CMK (cell line): ENCODE measurements around the gene GEMIN4.
"Not testable (repeated sequence)": the region's sequence is repeated elsewhere in the genome, so short reads cannot be mapped to it uniquely, and the experiment has no call there.

Experiments
- DNase-seq: peaks from one replicate; pipeline ENCODE4 v3.0.0-alpha.2; 2010; ENCODE audit warnings: low read depth

GEMIN4 gene

DNA sequence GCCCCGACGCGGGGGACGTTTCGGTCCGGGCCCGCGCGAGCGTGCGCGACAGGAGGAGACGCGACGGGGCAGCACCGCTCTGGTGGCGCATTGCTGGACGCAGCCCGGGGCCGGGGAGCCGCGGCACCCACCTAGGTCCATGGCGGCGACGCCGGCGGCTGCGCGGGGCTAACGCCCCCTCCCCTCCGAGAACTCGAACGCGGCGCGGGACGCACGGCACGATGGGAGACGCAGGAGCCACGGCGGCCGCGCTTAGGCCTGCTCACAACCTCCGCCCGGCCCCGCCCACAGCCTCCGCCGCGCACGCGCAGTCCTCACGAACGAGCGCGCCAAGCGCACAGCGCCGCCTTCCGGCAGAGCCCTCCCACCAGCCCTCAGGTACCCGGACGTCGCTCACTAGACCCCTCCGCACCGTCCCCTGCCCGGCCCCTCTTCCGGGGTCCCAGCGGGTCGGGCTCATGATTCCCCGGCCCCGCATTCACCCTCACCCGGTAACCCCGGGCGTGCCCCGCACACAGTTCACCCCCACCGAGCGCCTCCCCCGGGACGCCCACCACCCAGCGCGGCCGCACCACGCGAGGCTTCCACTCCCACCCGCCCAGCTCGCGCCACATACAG, at the start of gene GEMIN4:
GEMIN4 (minus strand) TSS at position 263 of the 618 bp plus-strand sequence; CDS start at position 141, 122 bp downstream.
- DNase-seq: peak; percentile 73

DNA sequence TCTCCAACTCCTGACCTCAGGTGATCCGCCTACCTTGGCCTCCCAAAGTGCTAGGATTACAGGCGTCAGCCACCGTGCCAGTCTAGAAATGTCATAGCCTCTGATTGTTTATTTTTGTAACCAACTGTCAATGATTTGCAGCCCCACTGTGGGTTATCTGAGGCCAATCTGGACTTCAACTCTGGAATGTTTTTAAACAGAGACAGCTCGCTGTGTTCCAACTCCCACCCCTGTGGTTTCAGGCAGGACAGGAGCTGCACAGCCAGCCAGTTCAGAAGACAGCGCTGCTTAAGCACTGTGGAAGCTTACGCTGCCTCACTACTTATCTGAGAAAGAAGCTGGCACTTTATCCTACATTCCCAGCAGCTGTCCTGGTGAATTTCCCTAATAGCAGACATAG, 49.6 kb upstream of the GEMIN4 start:
- no peak for DNase-seq

DNA sequence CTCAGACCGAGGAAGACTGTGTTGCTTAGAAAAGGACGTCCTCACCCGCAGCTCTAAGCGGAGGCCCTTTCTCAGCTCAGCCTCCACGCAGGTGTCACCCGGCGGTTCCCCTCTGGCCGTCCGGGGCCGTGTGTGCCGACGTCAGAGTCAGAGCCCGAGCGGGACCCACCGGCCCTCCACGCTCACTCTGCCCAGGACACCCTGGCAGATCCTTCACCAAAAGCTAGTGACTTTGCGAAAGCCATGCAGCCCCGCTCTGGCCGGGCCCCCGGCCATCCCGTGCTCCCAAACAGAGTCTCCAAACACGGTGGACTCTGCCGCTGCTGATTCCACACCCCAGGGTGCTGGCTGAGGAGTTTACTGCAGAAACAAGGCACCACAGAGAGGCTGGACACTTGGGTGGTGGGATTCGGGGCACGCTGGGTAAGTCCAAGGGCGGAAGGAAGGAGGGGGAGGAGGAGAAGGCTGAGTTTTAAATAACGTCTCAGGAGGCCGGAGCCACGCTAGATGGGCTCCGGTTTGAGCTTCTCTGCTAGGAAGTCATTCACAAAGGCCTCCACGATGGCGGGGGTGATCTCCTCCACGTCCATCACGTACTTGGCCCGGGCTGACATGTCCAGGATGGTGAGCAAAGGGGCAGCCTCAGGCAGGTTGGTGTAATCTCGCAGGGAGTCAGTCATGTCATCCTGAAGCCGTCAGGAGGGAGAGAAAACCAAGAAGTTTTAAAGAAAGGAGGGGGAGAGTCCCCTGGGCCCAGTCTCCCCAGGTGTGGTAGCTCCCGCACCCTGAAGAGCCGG, 48.6 kb upstream of the GEMIN4 start:
- no peak for DNase-seq

DNA sequence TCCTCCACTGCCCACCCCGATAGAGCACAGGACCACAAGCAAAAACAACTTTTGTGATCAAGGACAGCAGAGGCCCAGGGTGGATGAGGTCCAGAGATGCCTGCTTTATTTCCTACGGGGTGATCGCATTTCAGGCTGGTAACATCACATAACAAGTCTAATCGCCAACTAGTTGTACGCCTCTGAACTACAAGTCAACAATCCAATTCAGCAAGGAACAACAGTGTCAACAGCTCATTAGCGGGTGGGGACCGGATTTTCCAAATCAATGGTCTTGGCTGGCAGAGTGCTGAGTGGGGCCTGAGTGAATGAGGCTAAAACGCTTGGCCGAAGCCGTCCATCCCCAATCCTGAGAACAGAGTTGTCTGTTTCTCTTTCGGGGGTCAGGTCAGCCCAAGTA, 47.2 kb upstream of the GEMIN4 start:
- no peak for DNase-seq

DNA sequence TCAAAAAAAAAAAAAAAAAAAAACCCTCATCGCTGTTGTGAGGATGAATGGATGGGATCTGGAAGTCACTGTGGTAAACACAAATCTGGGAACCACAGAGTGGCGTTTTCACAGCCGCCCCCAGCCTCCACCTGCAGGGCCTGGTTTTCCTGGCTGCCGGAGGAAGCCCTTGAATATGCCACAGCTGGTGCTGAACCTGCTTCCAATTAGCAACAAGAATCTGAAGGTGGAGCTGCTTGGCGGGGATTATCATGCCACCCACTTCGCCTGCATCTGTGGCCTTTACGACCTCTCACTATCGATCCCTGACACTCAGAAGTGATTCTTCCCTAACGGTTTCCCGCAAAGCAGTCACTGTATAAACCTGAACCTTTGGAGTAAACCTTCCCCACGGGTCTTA, 46.2 kb upstream of the GEMIN4 start:
- no peak for DNase-seq

DNA sequence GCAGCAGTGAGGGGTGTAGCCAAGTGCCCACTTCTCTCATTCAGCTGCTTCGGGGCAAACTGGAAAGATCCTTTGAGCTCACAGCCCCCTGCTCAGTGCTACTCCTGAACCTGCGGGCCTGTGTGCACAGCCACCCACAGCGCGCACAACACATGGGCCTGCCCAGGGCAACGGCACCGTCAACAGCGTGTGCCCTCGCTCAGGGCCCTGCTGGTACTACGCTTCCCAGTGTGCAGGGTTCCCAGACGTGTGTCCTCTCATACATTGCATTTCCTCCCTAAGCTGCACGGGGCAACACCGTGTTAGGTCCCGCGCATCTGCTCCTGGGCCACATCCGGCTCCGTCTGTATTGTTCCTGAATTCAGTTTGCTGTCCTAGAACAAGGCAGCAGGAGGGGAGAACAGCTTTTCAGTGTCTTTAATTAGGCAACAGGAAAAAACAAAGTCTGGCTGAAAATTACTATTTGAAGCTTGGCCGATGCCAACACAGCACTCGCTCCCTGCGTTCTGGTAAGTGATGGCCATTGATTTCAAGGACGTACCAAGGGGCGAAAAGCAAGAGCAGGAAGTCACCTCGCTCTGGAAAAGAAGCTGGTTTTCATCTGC, 45.3 kb upstream of the GEMIN4 start:
- no peak for DNase-seq

DNA sequence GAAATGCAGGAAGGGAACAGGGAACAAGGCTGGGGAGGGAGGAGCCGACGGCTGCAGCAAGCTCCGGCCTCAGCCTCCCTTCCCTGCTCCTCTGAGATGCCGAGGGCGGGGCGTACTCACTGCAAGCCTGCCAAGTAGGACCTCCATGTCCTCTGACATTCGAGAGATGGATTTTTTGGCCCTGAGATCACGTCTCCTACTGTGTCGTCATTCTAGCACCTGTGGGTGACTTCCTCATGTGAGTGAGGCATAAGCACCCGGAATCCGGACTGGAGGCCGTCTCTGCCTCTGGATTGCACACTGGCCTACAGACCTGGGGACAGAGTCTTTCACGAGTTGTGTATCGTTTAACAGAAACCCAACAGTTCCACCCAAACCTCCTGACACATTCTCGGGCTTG, 44.5 kb upstream of the GEMIN4 start:
- no peak for DNase-seq

DNA sequence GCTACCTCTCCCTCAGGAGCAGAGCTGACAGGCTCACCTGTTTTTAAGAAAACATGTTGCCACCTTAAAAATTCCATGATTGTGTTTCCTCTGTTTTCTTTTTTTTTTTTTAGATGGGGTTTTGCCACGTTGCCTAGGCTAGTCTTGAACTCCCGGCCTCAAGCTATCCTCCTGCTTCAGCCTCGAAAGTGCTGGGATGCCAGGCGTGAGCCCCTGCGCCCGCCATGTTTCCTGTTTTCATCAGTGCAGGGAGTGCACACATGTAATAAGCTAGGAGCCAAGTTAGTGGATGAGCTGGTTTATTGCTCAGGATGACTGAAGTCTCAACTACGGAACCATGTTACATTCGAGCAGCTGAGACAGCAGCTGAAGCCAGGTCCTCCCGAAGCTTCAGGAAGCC, 43.7 kb upstream of the GEMIN4 start:
- no peak for DNase-seq

DNA sequence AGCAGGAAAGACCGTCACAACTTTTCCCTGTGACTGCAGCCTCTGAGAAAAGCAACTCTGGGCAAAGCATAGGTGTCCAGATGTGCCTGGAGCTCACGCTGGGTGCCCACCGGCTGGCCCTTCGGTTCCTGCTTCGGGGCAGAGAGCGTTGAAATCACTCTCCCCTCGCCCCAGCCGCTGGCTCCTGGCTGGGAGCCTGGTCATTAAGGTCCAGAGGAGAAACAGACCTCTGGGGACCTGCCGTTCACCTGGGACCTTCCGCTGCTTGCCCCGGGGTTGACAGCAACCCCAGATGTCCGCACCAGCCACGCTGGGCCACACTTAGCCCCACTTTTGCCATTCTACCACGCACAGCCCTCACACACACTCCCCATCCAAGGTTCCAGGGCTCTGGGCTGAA, 43.2 kb upstream of the GEMIN4 start:
- no peak for DNase-seq

DNA sequence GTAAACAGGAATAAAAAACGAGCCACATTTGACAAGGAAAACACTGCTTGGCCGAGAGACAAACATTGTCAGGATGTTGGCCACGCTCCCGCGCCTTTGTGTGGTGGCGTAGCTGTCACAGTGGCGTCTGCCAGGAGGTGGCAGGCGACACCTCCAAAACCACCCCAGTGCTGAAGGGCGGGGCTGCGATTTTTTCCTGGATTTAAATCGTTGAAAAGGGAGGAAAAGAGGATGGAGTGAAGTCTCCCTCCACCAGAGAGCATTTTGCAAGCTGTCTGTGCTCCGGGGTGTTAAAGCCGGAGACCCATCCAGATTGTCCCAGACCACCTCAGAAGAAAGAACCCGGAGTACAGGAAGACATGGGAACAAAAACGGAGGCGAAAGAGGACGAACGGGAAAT, 42.8 kb upstream of the GEMIN4 start:
- no peak for DNase-seq

DNA sequence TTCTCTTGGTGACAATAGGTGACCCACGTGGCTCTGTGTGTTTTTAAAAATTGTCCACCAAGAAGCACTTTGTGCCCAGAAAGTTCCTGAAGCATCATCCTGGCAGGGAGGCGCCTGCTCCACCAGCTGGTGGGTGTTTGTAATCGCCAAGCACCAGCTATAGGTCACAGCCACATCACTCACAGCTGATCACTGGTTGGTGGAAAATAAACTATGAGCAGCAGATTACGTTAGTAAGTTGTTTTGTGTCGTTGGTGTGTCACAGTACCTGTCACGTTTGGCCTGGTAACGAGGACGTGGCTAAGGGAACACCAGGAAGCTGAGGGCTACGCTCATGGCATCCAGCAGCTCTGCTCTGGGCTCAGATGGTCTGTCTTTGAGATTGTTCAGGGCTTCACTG, 40.2 kb upstream of the GEMIN4 start:
- no peak for DNase-seq

DNA sequence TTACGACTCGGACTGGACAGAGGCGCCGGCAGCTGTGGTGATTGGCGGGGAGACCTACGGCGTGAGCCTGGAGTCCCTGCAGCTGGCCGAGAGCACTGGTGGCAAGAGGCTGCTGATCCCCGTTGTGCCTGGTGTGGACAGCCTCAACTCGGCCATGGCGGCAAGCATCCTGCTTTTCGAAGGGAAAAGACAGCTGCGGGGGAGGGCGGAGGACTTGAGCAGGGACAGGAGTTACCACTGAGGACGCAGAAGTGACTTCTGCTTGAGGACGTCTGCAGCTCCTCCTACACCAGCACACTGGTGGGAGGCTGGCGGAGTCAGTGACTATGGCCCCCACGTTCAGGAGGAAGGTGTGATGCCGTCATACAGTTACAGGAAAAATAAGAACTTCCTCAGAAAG, 39.8 kb upstream of the GEMIN4 start:
- no peak for DNase-seq

DNA sequence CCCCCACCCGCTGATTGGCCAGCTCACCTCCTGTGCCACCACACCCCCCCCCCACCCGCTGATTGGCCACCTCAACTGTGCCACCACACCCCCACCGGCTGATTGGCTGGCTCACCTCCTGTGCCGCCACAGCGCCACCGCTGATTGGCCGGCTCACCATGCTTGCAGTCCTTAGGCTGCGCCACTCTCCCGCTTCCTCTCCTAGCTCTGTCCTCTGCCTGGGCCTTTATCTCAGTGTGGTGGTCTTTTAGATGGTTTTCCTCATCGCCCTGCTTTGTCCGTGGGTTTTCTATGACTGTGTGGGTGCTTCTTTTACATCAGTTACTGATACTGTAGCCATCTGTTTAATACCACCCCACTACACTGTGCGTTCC, 38.8 kb upstream of the GEMIN4 start:
- not testable (repeated sequence) for DNase-seq

DNA sequence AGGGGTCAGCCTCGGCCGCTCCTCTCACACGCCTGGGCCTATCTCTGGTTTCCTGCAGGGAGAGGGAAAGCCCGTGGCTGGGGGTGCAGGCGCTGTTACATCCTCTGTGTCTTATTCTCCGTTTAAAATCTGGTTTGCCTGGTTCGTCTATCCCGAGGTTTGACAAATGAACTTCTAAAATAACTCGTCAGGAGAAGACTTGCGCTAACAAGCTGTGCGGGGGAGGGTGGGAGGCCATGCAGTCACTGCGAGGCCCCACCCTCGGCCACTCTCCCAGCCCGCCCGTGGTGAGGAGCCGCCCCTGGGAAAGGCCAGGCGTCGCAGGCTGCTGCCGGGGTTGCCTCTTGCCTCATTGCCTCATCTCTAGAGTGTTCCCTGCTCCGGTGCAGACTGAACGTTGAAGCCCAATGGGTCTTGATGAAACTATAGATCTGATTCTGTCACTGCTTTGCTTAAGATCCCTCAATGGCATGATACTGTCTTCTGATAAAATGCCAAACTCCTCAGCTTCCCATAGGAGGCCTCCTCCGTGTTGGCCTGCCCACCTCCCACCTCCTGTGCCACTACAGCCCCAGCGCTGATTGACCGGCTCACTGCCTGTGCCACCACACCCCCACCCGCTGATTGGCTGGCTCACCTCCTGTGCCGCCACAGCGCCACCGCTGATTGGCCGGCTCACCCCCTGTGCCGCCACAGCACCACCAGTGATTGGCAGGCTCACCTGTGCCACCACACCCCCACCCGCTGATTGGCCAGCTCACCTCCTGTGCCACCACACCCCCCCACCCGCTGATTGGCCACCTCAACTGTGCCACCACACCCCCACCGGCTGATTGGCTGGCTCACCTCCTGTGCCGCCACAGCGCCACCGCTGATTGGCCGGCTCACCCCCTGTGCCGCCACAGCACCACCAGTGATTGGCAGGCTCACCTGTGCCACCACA, 38.1 kb upstream of the GEMIN4 start:
- not testable (repeated sequence) for DNase-seq

DNA sequence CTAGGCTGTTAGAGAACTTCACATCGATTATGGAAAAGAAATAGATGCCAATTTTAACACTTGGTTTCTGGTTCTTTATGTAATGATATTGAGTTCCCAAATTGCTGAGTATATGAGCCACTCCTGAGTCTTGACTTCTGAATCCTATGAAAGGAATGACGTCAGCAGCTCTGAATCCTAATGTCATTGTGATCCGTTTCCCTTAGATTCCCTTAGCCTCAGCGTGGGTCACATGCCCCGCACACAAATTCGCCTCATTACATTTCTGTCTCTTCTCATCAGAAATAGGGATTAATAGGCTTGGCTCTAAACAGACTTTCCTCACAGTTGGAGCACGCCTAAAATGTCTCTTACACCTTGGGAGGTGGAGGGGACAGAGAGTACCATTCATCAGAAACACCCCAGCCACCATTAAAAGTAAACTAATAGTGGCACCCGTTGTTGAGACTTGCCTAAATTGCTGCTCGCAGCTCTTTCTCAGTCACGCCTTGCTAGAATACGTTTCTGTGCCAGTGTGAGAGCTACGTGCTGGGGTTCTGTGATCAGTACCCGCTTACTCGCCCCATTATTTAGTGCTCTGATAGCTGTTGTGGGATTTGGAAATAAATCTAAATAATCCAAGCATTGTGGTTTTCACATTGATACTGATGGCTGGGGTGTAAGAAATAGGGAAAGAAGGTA, 37.2 kb upstream of the GEMIN4 start:
- no peak for DNase-seq

DNA sequence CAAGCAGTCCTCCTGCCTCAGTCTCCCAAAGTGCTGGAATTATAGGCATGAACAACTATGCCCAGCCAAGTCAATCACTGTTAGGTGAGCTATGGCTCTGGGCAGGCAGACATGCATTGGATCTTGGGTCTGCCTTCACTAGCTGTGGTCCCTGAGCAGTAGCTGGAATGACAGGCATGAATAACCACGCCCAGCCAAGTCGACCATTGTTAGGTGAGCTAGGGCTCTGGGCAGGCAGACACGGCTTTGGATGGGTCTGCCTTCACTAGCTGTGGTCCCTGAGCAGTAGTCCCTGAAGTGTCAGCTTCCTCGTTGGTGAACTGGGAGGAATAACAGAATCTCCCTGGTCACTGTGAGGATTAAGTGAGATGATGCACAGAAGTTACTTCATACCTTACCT, 36.5 kb upstream of the GEMIN4 start:
- DNase-seq: no peak

DNA sequence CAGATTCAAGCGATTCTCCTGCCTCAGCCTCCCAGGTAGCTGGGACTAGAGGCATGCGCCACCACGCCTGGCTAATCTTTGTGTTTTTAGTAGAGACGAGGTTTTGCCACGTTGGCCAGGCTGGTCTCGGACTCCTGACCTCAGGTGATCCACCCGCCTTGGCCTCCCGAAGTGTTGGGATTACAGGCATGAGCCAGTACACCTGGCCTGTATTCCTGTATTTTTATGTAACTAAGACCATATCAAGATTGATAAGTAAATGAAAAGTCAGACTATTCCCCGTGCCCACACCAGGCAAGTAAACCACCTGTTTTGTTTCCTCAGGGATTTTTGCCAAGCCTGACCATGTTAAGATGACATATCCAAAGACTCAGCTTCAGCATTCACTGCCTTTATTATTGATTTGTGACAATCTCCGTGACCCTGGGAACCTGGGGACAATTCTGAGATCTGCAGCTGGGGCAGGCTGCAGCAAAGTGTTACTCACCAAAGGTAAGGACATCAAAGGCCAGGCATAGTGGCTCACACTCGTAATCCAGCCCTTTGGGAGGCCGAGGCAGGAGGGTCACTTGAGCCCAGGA, 35.7 kb upstream of the GEMIN4 start:
- no peak for DNase-seq

DNA sequence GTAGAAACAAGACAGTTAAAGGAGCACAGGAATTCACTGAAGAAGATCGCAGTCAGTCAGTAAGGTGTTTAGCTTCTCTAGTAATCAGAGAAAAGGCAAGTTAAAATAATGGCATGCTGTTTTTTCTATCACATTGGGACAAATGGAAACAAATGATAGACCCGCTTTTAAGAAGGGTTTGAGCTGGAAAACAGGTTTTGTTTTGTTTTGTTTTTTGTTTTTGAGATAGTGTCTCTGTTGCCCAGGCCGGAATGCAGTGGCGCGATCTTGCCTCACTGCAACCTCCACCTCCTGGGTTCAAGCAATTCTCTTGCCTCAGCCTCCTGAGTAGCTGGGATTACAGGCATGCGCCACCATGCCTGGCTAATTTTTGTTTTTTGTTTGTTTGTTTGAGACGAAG, 33.8 kb upstream of the GEMIN4 start:
- DNase-seq: not testable (repeated sequence)

DNA sequence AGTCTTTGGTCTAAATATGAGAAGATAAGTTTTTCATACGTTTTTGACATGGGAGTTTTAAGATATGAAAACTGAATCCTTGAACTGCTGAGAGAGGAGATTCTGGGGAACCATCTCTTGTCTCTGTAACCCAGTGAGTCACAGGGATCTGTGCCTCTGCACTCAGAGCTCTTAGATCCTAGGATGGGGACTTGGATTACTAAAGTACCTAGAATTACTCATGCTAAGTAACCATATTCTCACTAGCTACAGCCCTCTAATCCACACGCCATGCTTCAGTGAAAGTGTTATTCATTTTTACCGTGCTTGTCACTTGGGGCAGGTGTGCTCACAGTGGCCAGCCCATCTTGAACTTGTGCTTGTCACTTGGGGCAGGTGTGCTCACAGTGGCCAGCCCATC, 32.1 kb upstream of the GEMIN4 start:
- no peak for DNase-seq

DNA sequence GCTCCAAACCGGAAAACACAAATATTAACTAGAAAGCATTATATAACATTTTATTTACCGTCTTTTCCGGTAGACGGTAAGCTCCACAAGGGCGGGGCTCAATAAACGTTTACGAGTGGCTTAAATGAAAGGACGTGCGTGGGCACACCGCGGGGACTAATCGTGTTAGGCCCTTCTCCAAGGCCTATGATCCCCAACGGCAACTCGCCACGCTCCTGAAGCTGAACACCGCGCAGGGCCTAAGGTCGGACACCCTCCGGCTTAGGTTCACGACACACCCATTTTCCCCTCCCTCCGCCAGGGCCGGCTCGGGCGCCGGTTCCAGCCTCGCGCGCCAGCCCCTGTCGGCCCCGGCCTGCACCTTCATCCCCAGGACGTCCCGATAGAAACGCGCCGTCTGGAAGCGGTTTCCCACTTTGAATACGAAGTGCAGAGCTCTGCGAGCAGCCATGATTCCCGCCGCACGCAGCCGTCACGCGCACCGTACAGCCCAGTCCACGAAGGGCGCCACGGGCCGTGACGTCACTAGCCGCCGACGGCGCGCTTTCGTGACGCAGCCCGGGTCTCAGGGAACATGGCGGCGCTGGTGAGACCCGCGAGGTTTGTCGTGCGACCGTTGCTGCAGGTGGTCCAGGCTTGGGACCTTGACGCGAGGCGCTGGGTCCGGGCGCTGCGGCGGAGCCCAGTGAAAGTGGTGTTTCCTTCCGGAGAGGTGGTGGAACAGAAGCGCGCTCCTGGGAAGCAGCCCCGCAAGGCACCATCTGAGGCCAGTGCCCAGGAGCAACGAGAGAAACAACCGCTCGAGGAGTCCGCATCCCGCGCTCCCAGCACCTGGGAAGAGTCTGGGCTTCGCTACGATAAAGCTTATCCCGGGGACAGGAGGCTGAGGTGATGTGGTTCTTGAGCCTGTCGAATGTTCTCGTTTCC, 30.0 kb upstream of the GEMIN4 start, which contains the start of the genes GLOD4 and MRM3:
GLOD4 (minus strand) TSS at position 476 of the 927 bp plus-strand sequence; CDS start at position 451, 25 bp downstream.
MRM3 (plus strand) TSS at position 549 of the 927 bp plus-strand sequence; CDS start at position 575, 26 bp downstream.
- peak; percentile 53 for DNase-seq
